Measurements from ENCODE around the gene SLC6A13. TPM values are rescaled to one million over a fixed set of nuclear protein-coding genes. Genes with fewer than 3 reads are reported as not detected.

The SLC6A13 gene
- total and polyA plus RNA-seq, 2 donors (not counting 3 experiments of a cell fraction or from before 2014, with no cell fraction given), result 0.14 TPM; not detected in 1

DNA sequence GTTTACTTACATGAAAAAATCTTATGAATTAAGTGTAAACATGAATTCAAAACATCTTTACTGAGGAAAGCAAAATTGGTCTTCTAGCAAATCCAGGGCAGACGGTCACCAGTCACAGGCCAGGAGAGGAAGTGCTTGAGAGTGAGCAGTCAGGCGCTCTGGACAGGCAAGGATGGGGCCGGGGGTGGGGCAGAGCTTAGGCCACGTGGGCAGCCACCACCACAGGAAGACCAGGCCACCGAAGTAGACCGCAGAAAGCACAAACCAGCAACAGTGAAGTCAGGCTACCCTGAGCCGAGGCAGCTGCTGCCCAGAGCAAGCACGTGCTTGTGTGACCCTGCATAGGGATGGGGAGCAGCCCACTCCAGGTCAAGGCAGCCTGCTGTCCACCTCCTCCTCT lies 82.2 kb downstream of the SLC6A13 start:
- Histone ChIP-seq H3K9me1 (replicated peaks; ENCODE audit: control insufficient read depth, extremely low read depth, insufficient read depth, low read length) (no peaks in the 10 kb centered on the region), H3K36me3 (ENCODE audit: control insufficient read depth in 2 of 2, extremely low read depth in 1 of 2, insufficient read depth in 2 of 2, low read length in 2 of 2) (no peaks in the 10 kb centered on the region), H3K9me3 (replicated peaks; ENCODE audit: control insufficient read depth, insufficient read depth, low read length) (no peaks in the 10 kb centered on the region), H4K20me1 (replicated peaks; ENCODE audit: control insufficient read depth, extremely low read depth, insufficient read depth, low read length) (no peaks in the 10 kb centered on the region), H3K27me3 (ENCODE audit: control insufficient read depth in 2 of 2, insufficient read depth in 2 of 2, low read length in 2 of 2) (no peaks in the 10 kb centered on the region), H3K9ac (replicated peaks; ENCODE audit: extremely low read depth, insufficient read depth, low read length) (no peak overlapping the region), H3K4me3 (replicated peaks in 1 of 3; ENCODE audit: insufficient read depth in 1 of 3, low read depth in 1 of 3, low read length in 3 of 3) (no peak overlapping the region), H3K27ac (ENCODE audit: insufficient read depth, low read depth, low read length) (no peak overlapping the region), H3K4me1 (ENCODE audit: control insufficient read depth, extremely low read depth, insufficient read depth, low read length) (no peaks in the 10 kb centered on the region), H3K4me2 (ENCODE audit: insufficient read depth, low read length) (no peak overlapping the region), H3K79me2 (ENCODE audit: control insufficient read depth, insufficient read depth, low read length) (no peaks in the 10 kb centered on the region), H2AFZ (ENCODE audit: low read depth, low read length) (no peak overlapping the region)
- ChIA-PET POLR2A (no interaction called here), CTCF (no interaction called here)
- FAIRE-seq (no peak), DNase-seq (ENCODE audit: low read depth, low spot score) (no peak)
- no peak for TF ChIP-seq GATA2 (IDR thresholded peaks at IDR 0.05; ENCODE audit: insufficient read depth, insufficient read length, low read depth, low read length)
- no peak for TF ChIP-seq FOS (IDR thresholded peaks at IDR 0.05; ENCODE audit: borderline replicate concordance, insufficient read depth, low read length)
- TF ChIP-seq JUN (IDR thresholded peaks at IDR 0.05; ENCODE audit: borderline replicate concordance, insufficient read depth, insufficient read length, low read depth), result no peak
- no peak for TF ChIP-seq POLR2A (IDR thresholded peaks at IDR 0.05; ENCODE audit: low read depth, low read length)
- TF ChIP-seq, protein P1, sequence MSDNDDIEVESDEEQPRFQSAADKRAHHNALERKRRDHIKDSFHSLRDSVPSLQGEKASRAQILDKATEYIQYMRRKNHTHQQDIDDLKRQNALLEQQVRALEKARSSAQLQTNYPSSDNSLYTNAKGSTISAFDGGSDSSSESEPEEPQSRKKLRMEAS (IDR thresholded peaks at IDR 0.05; ENCODE audit: insufficient read depth, insufficient read length), result no peak
- TF ChIP-seq MYC (IDR thresholded peaks at IDR 0.05; ENCODE audit: low read depth, low read length), result no peak
- TF ChIP-seq POLR2AphosphoS5 (IDR thresholded peaks at IDR 0.05; ENCODE audit: insufficient read depth, low read depth, low read length), result no peak
- TF ChIP-seq, protein P2, sequence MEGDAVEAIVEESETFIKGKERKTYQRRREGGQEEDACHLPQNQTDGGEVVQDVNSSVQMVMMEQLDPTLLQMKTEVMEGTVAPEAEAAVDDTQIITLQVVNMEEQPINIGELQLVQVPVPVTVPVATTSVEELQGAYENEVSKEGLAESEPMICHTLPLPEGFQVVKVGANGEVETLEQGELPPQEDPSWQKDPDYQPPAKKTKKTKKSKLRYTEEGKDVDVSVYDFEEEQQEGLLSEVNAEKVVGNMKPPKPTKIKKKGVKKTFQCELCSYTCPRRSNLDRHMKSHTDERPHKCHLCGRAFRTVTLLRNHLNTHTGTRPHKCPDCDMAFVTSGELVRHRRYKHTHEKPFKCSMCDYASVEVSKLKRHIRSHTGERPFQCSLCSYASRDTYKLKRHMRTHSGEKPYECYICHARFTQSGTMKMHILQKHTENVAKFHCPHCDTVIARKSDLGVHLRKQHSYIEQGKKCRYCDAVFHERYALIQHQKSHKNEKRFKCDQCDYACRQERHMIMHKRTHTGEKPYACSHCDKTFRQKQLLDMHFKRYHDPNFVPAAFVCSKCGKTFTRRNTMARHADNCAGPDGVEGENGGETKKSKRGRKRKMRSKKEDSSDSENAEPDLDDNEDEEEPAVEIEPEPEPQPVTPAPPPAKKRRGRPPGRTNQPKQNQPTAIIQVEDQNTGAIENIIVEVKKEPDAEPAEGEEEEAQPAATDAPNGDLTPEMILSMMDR (IDR thresholded peaks at IDR 0.05; ENCODE audit: extremely low read depth in 1 of 2, insufficient read depth in 1 of 2, low read depth in 1 of 2, low read length in 2 of 2), result no peak
- TF ChIP-seq EZH2 (IDR thresholded peaks at IDR 0.05; ENCODE audit: borderline replicate concordance, low read depth, low read length, severe bottlenecking), result no peak
- dilution Hi-C loops (cut with MboI; ENCODE audit: extremely low pct_ligation_motif_present, low sequenced_read_pairs) (no loop called here), intact Hi-C loops (cut with micrococcal nuclease) (no loop called here)
- BruUV-seq (replicated peaks), result no TSS peak

Data from endothelial cell of umbilical vein (primary cell).